H1 (cell line): ENCODE data around the gene MARK4. TPM values are rescaled to one million over a fixed set of nuclear protein-coding genes. Genes with fewer than 3 reads are reported as not detected.

Source experiments
- CTCF ChIA-PET: fragments of 300-600 bp; sonication (Branson Sonifier 250); formaldehyde crosslinking; loops from one replicate; lab custom pipeline; 2021; ENCODE audit not compliant: partially characterized antibody; lab: Charles Lee
- POLR2A ChIA-PET: fragments of 300-600 bp; sonication (Branson Sonifier 250); formaldehyde crosslinking; loops from one replicate; lab custom pipeline; 2021; ENCODE audit warnings: inconsistent platforms; ENCODE audit not compliant: partially characterized antibody; lab: Charles Lee
- DNase-seq, 2 experiments: peaks; one replicate each; pipeline versions ENCODE4 v3.0.0 to v3.0.0-alpha.2; 2010 to 2022; ENCODE audit warnings: low spot score in 2 of 2, low read depth in 1 of 2, mixed read lengths in 1 of 2
- FAIRE-seq: peaks from 2 replicates; lab custom pipeline; 2011; peaks lifted over from hg19 to GRCh38; lab: Jason Lieb, UNC
- H2AFZ ChIP-seq: 2 replicates; pipeline ENCODE4 v1.8.1; 2012; ENCODE audit warnings: low read length, inconsistent platforms
- H2AK5ac ChIP-seq: 2 replicates; pipeline ENCODE4 v1.6.1; 2013; ENCODE audit warnings: low read depth, low read length
- H2BK120ac ChIP-seq: replicated peaks from 2 replicates; pipeline ENCODE3; 2013; ENCODE audit warnings: low read depth, low read length, inconsistent platforms
- H2BK12ac ChIP-seq: 2 replicates; pipeline ENCODE4 v1.6.1; 2013; ENCODE audit warnings: low read depth, low read length
- H2BK15ac ChIP-seq: 2 replicates; pipeline ENCODE4 v1.6.1; 2013; ENCODE audit warnings: low read length
- H2BK20ac ChIP-seq: 2 replicates; pipeline ENCODE4 v1.6.1; 2013; ENCODE audit warnings: low read length
- H2BK5ac ChIP-seq: 2 replicates; pipeline ENCODE4 v1.6.1; 2013; ENCODE audit warnings: low read depth, low read length
- H3K14ac ChIP-seq: 2 replicates; pipeline ENCODE4 v1.6.1; 2013; ENCODE audit warnings: inconsistent platforms; ENCODE audit not compliant: insufficient read length
- H3K18ac ChIP-seq: 2 replicates; pipeline ENCODE4 v1.6.1; 2013; ENCODE audit warnings: low read length; ENCODE audit errors: extremely low read depth
- H3K23ac ChIP-seq: 2 replicates; pipeline ENCODE4 v1.6.1; 2013; ENCODE audit warnings: inconsistent platforms; ENCODE audit not compliant: insufficient read length
- H3K23me2 ChIP-seq: 2 replicates; pipeline ENCODE4 v1.6.1; 2013; ENCODE audit warnings: low read depth, low read length
- H3K27ac ChIP-seq: 2 replicates; pipeline ENCODE4 v1.6.1; 2011; ENCODE audit warnings: low read depth, low read length, inconsistent platforms
- H3K27me3 ChIP-seq, 4 experiments: replicated peaks in 1 of 4; 1 replicate in 1 of 4; 2 replicates in 3 of 4; pipeline versions ENCODE4 v1.6.1 to v1.8.1; 2011 to 2013; ENCODE audit warnings: low read length in 3 of 4, mild to moderate bottlenecking in 3 of 4, inconsistent platforms in 2 of 4, mixed read lengths in 2 of 4, moderate library complexity in 1 of 4; ENCODE audit not compliant: control insufficient read depth in 3 of 4, insufficient read depth in 3 of 4; ENCODE audit errors: extremely low read depth in 1 of 4
- H3K36me3 ChIP-seq, 4 experiments: 2 replicates each; pipeline versions ENCODE4 v1.6.1 to v1.8.1; 2011 to 2013; ENCODE audit warnings: mild to moderate bottlenecking in 4 of 4, low read length in 3 of 4, moderate library complexity in 2 of 4, control low read depth in 1 of 4, inconsistent platforms in 1 of 4; ENCODE audit not compliant: insufficient read depth in 4 of 4, control insufficient read depth in 2 of 4
- H3K4ac ChIP-seq: replicated peaks from 2 replicates; pipeline ENCODE3; 2013; ENCODE audit warnings: low read length, low read depth, mixed read lengths, inconsistent platforms; ENCODE audit not compliant: insufficient read length
- H3K4me1 ChIP-seq, 4 experiments: replicated peaks in 1 of 4; 1 replicate in 1 of 4; 2 replicates in 3 of 4; pipeline versions ENCODE4 v1.6.1 to v1.8.1; 2011 to 2013; ENCODE audit warnings: low read length in 3 of 4, inconsistent platforms in 2 of 4, mixed read lengths in 1 of 4; ENCODE audit not compliant: insufficient read depth in 4 of 4, control insufficient read depth in 3 of 4
- H3K4me2 ChIP-seq, 2 experiments: 2 replicates each; pipeline versions ENCODE4 v1.6.1 to v1.8.1; 2011 to 2013; ENCODE audit warnings: low read depth in 2 of 2, low read length in 2 of 2, control low read depth in 1 of 2, inconsistent platforms in 1 of 2, mild to moderate bottlenecking in 1 of 2; ENCODE audit not compliant: insufficient read depth in 1 of 2
- H3K4me3 ChIP-seq, 4 experiments: fragments of 200-600, 300-600 bp in 1 of 4; sonication (generic), shearing (Covaris generic), sonication (Bioruptor Twin) in 1 of 4; 2 replicates each; pipeline versions ENCODE4 v1.5.1 to v1.8.1; 2011 to 2016; ENCODE audit warnings: low read length in 4 of 4, low read depth in 3 of 4, control low read depth in 2 of 4, inconsistent platforms in 2 of 4, mild to moderate bottlenecking in 2 of 4, mixed read lengths in 1 of 4, moderate library complexity in 1 of 4; ENCODE audit not compliant: insufficient read depth in 2 of 4; ENCODE audit errors: extremely low read depth in 1 of 4
- H3K56ac ChIP-seq: replicated peaks from 2 replicates; pipeline ENCODE3; 2013; ENCODE audit warnings: low read depth, mild to moderate bottlenecking, mixed read lengths, low read length, inconsistent platforms; ENCODE audit not compliant: insufficient read length
- H3K79me1 ChIP-seq: 2 replicates; pipeline ENCODE4 v1.6.1; 2013; ENCODE audit warnings: low read depth, low read length, control low read depth
- H3K79me2 ChIP-seq, 2 experiments: 2 replicates each; pipeline versions ENCODE4 v1.6.1 to v1.8.1; 2012 to 2013; ENCODE audit warnings: low read length in 2 of 2, mild to moderate bottlenecking in 2 of 2, inconsistent platforms in 1 of 2; ENCODE audit not compliant: insufficient read depth in 2 of 2, control insufficient read depth in 1 of 2
- H3K9ac ChIP-seq, 4 experiments: replicated peaks in 1 of 4; 1 replicate in 1 of 4; 2 replicates in 3 of 4; pipeline versions ENCODE4 v1.6.1 to v1.8.1; 2011 to 2013; ENCODE audit warnings: low read depth in 3 of 4, low read length in 3 of 4, control low read depth in 2 of 4, mild to moderate bottlenecking in 2 of 4, moderate library complexity in 2 of 4, inconsistent platforms in 1 of 4; ENCODE audit errors: extremely low read depth in 1 of 4
- H3K9me3 ChIP-seq, 2 experiments: 2 replicates each; pipeline versions ENCODE4 v1.6.1 to v1.8.1; 2012 to 2013; ENCODE audit warnings: mild to moderate bottlenecking in 2 of 2, moderate library complexity in 2 of 2, control low read depth in 1 of 2, inconsistent platforms in 1 of 2, low read depth in 1 of 2, low read length in 1 of 2, mixed read lengths in 1 of 2; ENCODE audit not compliant: insufficient read depth in 2 of 2
- H4K20me1 ChIP-seq, 2 experiments: replicated peaks in 1 of 2; 2 replicates each; pipeline versions ENCODE3 to v1.8.1; 2011 to 2013; ENCODE audit warnings: inconsistent platforms in 2 of 2, low read length in 2 of 2, mild to moderate bottlenecking in 1 of 2; ENCODE audit not compliant: insufficient read depth in 2 of 2, control insufficient read depth in 1 of 2
- H4K5ac ChIP-seq: 2 replicates; pipeline ENCODE4 v1.6.1; 2013; ENCODE audit warnings: low read length, low read depth, mixed read lengths, inconsistent platforms; ENCODE audit not compliant: insufficient read length
- H4K8ac ChIP-seq: 2 replicates; pipeline ENCODE4 v1.8.0; 2013; ENCODE audit warnings: mild to moderate bottlenecking, moderate library complexity, low read length, inconsistent platforms; ENCODE audit not compliant: insufficient read depth; ENCODE audit errors: extremely low read depth
- H4K91ac ChIP-seq: replicated peaks from 2 replicates; pipeline ENCODE3; 2013; ENCODE audit warnings: low read length, mixed read lengths, inconsistent platforms; ENCODE audit not compliant: insufficient read length
- CEBPB ChIP-seq: IDR thresholded peaks from 2 replicates; pipeline ENCODE4 v1.6.1; 2012; ENCODE audit warnings: low read depth, low read length
- CTBP2 ChIP-seq: IDR thresholded peaks from 2 replicates; pipeline ENCODE4 v1.7.0; 2011; ENCODE audit warnings: borderline replicate concordance, mild to moderate bottlenecking, moderate library complexity, mixed read lengths, low read length; ENCODE audit not compliant: insufficient read depth, insufficient read length
- JUN ChIP-seq: IDR thresholded peaks from 2 replicates; pipeline ENCODE4 v1.6.1; 2011; ENCODE audit warnings: low read depth, mild to moderate bottlenecking, improper control_type of control experiment, low read length
- KDM4A ChIP-seq: IDR thresholded peaks from one replicate; pipeline ENCODE4 v1.7.1; 2012; ENCODE audit warnings: low read depth, mild to moderate bottlenecking, moderate library complexity, low read length, inconsistent platforms; ENCODE audit not compliant: severe bottlenecking
- MAFK ChIP-seq: IDR thresholded peaks from 2 replicates; pipeline ENCODE4 v1.6.1; 2012; ENCODE audit warnings: low read depth, mild to moderate bottlenecking, improper control_type of control experiment, low read length
- NRF1 ChIP-seq: IDR thresholded peaks from 2 replicates; pipeline ENCODE4 v1.6.1; 2011; ENCODE audit warnings: mild to moderate bottlenecking, low read depth, low read length, improper control_type of control experiment
- POU5F1 ChIP-seq: IDR thresholded peaks from 2 replicates; pipeline ENCODE4 v1.6.1; 2011; ENCODE audit warnings: low read depth, mild to moderate bottlenecking, low read length, moderate library complexity
- SAP30 ChIP-seq: fragments of 300-600 bp; sonication (generic); IDR thresholded peaks from 2 replicates; pipeline ENCODE4 v1.7.1; 2012; ENCODE audit warnings: low read length, moderate library complexity, mild to moderate bottlenecking, inconsistent platforms; ENCODE audit not compliant: insufficient read depth, insufficient replicate concordance
- SUZ12 ChIP-seq: fragments of 200-600 bp; sonication (generic); IDR thresholded peaks from 2 replicates; pipeline ENCODE4 v1.6.1; 2012; ENCODE audit warnings: mild to moderate bottlenecking, inconsistent platforms, low read length, moderate library complexity, mixed read lengths
- TBP ChIP-seq: IDR thresholded peaks from 2 replicates; pipeline ENCODE4 v1.6.1; 2011; ENCODE audit warnings: low read depth, low read length, improper control_type of control experiment
- ZNF274 ChIP-seq: IDR thresholded peaks from 2 replicates; pipeline ENCODE4 v1.7.0; 2012; ENCODE audit warnings: low read length, borderline replicate concordance; ENCODE audit errors: extremely low read depth
- WGBS, 2 experiments: shearing (Covaris generic) in 1 of 2; methylation state at CpG; one replicate each; pipeline versions ENCODE4 v1.1.6 to v1.1.7; 2013 to 2015; ENCODE audit warnings: low lambda C conversion rate in 2 of 2, mixed read lengths in 2 of 2, inconsistent platforms in 1 of 2, low coverage in 1 of 2, missing lambda C conversion rate in 1 of 2; ENCODE audit not compliant: insufficient replicate concordance in 2 of 2, insufficient coverage in 1 of 2, insufficient read length in 1 of 2; ENCODE audit errors: extremely low coverage in 1 of 2, missing lambda C conversion rate in 1 of 2; 5-methylcytosine and 5-hydroxymethylcytosine counted together
- polyA plus RNA-seq, 7 experiments: library from polyadenylated mRNA; depleted of rRNA in 3 of 7; stranded (reverse) in 5 of 7; unstranded in 2 of 7; fragments of >200 nt in 5 of 7; fragments of 200-250 nt in 2 of 7; gene quantifications; 1 replicate in 5 of 7; 2 replicates in 1 of 7; 4 replicates in 1 of 7; pipeline versions ENCODE4 v1.2.1 to v1.2.3, GENCODE V29; 2011 to 2013; ENCODE audit warnings: missing spikeins in 2 of 7, mixed read lengths in 2 of 7
- total RNA-seq: library from RNA; stranded (reverse); fragmentation: NEBNext Ultra II Directional; extraction: Animal tissue kit (Norgen Biotek cat#: 25700); gene quantifications from 2 replicates; pipeline ENCODE4 v1.2.1, GENCODE V29; 2021
- TF ChIP-seq, protein P1 (sequence below): IDR thresholded peaks from 2 replicates; pipeline ENCODE4 v1.6.1; 2012; ENCODE audit warnings: inconsistent platforms

Gene MARK4
- total and polyA plus RNA-seq, 2 of the 8 experiments (the other 6 are each of a cell fraction or from before 2014, with no cell fraction given): 12.3 to 49.8 TPM

DNA sequence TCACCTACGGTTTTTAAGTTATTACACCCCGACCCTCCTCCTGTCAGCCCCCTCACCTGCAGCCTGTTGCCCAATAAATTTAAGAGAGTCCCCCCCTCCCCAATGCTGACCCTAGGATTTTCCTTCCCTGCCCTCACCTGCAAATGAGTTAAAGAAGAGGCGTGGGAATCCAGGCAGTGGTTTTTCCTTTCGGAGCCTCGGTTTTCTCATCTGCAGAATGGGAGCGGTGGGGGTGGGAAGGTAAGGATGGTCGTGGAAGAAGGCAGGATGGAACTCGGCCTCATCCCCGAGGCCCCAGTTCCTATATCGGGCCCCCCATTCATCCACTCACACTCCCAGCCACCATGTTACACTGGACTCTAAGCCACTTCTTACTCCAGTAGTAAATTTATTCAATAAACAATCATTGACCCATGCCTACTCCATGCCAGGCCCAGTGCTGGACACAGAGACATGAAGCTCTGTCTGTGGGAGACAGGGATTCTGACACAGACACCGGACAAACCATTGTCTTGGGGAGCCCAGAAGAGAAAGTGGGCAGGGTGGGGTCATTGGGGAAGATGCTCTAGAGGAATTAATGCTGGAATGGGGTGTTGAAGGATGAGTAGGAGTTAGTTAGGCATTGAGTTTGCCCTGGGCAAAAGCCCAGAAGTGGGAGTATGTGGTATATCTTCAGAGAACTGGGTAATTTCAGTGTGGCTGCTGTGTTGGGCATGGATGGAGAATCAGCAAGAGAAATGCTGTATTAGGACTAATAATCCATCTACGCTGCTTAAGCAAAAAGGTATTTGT lies 52.4 kb downstream of the MARK4 start:
- H3K79me1 ChIP-seq: no peaks in the 10 kb centered on the region
- no peaks in the 10 kb centered on the region; the same call in 1 of the 2 replicates for H3K23me2 ChIP-seq
- no peak overlapping the region for H3K4me2 ChIP-seq
- no peak overlapping the region for H4K91ac ChIP-seq
- H3K14ac ChIP-seq: no peak overlapping the region
- H3K56ac ChIP-seq: no peak overlapping the region
- DNase-seq: no peak
- H2BK20ac ChIP-seq: no peak overlapping the region
- no peak overlapping the region for H2BK15ac ChIP-seq
- no peaks in the 10 kb centered on the region for H3K79me2 ChIP-seq
- H4K8ac ChIP-seq: no peak overlapping the region; the same call in 1 of the 2 replicates
- ChIA-PET POLR2A (interaction anchor here (0.7 kb wide), 1 partner anchor 30 kb away, joined by 3 read pairs; no protein-coding TSS in a partner anchor), CTCF (interaction anchor here (0.7 to 1.3 kb wide), 4 partner anchors 8 to 56 kb away, joined by 3 to 6 read pairs (median 4); no protein-coding TSS in a partner anchor)
- peaks cover 0 to 13% (median 10%) of the 10 kb centered on the region in 4 experiments; a peak in 3 of 7 replicates for H3K27me3 ChIP-seq
- H2AK5ac ChIP-seq: no peak overlapping the region
- H2BK120ac ChIP-seq: no peak overlapping the region
- H3K4me3 ChIP-seq: no peak overlapping the region
- H2BK12ac ChIP-seq: no peak overlapping the region
- H2AFZ ChIP-seq: no peak overlapping the region
- H3K9me3 ChIP-seq: no peaks in the 10 kb centered on the region
- H3K27ac ChIP-seq: no peak overlapping the region
- WGBS, 2 experiments: 88% methylated on average over 12 of the region's 12 CpGs; no CpG with 5 or more reads in 1 of the 2 experiments
- no peak overlapping the region for H3K4ac ChIP-seq
- FAIRE-seq: no peak
- no peak overlapping the region for H3K23ac ChIP-seq
- H4K5ac ChIP-seq: no peak overlapping the region
- H3K4me1 ChIP-seq: no peaks in the 10 kb centered on the region; a peak in 2 of 7 replicates
- no peak overlapping the region for H3K9ac ChIP-seq
- no peaks in the 10 kb centered on the region for H4K20me1 ChIP-seq
- no peak overlapping the region for H3K18ac ChIP-seq
- H2BK5ac ChIP-seq: no peak overlapping the region
- no peaks in the 10 kb centered on the region; a peak in 3 of 8 replicates for H3K36me3 ChIP-seq
- TF ChIP-seq TBP: no peak
- TF ChIP-seq SUZ12: no peak
- no peak for TF ChIP-seq KDM4A
- TF ChIP-seq ZNF274: no peak
- TF ChIP-seq CTBP2: no peak
- TF ChIP-seq, protein P1, sequence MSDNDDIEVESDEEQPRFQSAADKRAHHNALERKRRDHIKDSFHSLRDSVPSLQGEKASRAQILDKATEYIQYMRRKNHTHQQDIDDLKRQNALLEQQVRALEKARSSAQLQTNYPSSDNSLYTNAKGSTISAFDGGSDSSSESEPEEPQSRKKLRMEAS: no peak
- TF ChIP-seq MAFK: no peak
- no peak for TF ChIP-seq SAP30
- no peak for TF ChIP-seq POU5F1
- TF ChIP-seq NRF1: no peak
- no peak for TF ChIP-seq JUN
- no peak for TF ChIP-seq CEBPB
